Endothelial cell of umbilical vein (primary cell): ENCODE results near the gene ZFX.

Experiments used
- EZH2 ChIP-seq: IDR thresholded peaks from 2 replicates; pipeline ENCODE4 v1.6.1; 2012; ENCODE audit warnings: borderline replicate concordance, low read depth, mild to moderate bottlenecking, moderate library complexity, low read length, inconsistent platforms; ENCODE audit not compliant: severe bottlenecking
- FOS ChIP-seq: IDR thresholded peaks from 2 replicates; pipeline ENCODE4 v1.6.1; 2011; ENCODE audit warnings: mild to moderate bottlenecking, low read length, moderate library complexity, borderline replicate concordance; ENCODE audit not compliant: insufficient read depth
- GATA2 ChIP-seq: IDR thresholded peaks from 2 replicates; pipeline ENCODE4 v1.7.0; 2011; ENCODE audit warnings: low read depth, mild to moderate bottlenecking, moderate library complexity, mixed read lengths, low read length; ENCODE audit not compliant: insufficient read length, insufficient read depth
- JUN ChIP-seq: IDR thresholded peaks from 2 replicates; pipeline ENCODE4 v1.6.1; 2011; ENCODE audit warnings: borderline replicate concordance, low read depth; ENCODE audit not compliant: insufficient read length, insufficient read depth
- MYC ChIP-seq: IDR thresholded peaks from one replicate; pipeline ENCODE4 v1.6.1; 2011; ENCODE audit warnings: mild to moderate bottlenecking, low read depth, low read length
- POLR2A ChIP-seq: IDR thresholded peaks from 2 replicates; pipeline ENCODE4 v1.6.1; 2012; ENCODE audit warnings: low read depth, mild to moderate bottlenecking, control low read depth, low read length
- POLR2AphosphoS5 ChIP-seq: IDR thresholded peaks from 2 replicates; pipeline ENCODE4 v1.6.1; 2012; ENCODE audit warnings: low read depth, mild to moderate bottlenecking, control low read depth, low read length, moderate library complexity; ENCODE audit not compliant: insufficient read depth
- TF ChIP-seq, protein P1 (sequence below), 2 donors: IDR thresholded peaks; 1 replicate in 1 of 2; 2 replicates in 1 of 2; pipeline ENCODE4 v1.5.1; 2011; ENCODE audit warnings: low read length in 2 of 2, mild to moderate bottlenecking in 2 of 2, moderate library complexity in 2 of 2, control low read depth in 1 of 2, inconsistent platforms in 1 of 2, low read depth in 1 of 2; ENCODE audit not compliant: insufficient read depth in 1 of 2; ENCODE audit errors: extremely low read depth in 1 of 2
- TF ChIP-seq, protein P2 (sequence below): IDR thresholded peaks from 2 replicates; pipeline ENCODE4 v1.6.1; 2011; ENCODE audit not compliant: insufficient read depth, insufficient read length

DNA sequence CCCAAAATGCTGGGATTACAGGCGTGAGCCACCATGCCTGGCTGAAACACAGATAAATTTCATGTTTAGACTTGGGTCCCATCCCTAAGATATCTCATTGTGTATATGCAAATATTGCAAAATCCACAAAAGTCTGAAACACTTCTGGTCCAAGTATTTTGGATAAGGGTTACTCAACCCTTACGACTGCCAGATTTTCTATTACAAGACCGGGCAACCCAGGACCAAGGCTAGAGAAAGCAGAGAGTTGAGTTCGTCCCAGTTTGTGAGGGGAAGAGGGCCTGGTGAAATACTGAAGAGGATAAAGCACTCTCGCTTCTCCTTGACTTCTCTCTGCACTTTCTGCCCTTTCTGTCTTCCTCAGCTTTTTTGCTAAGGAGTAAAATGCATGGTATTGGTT lies 34.5 kb downstream of the ZFX start:
- TF ChIP-seq, protein P1, sequence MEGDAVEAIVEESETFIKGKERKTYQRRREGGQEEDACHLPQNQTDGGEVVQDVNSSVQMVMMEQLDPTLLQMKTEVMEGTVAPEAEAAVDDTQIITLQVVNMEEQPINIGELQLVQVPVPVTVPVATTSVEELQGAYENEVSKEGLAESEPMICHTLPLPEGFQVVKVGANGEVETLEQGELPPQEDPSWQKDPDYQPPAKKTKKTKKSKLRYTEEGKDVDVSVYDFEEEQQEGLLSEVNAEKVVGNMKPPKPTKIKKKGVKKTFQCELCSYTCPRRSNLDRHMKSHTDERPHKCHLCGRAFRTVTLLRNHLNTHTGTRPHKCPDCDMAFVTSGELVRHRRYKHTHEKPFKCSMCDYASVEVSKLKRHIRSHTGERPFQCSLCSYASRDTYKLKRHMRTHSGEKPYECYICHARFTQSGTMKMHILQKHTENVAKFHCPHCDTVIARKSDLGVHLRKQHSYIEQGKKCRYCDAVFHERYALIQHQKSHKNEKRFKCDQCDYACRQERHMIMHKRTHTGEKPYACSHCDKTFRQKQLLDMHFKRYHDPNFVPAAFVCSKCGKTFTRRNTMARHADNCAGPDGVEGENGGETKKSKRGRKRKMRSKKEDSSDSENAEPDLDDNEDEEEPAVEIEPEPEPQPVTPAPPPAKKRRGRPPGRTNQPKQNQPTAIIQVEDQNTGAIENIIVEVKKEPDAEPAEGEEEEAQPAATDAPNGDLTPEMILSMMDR (IDR thresholded peaks at IDR 0.05; ENCODE audit: extremely low read depth in 1 of 2, insufficient read depth in 1 of 2, low read depth in 1 of 2, low read length in 2 of 2): no peak
- TF ChIP-seq POLR2AphosphoS5: no peak
- TF ChIP-seq POLR2A: no peak
- no peak for TF ChIP-seq MYC
- TF ChIP-seq JUN: no peak
- TF ChIP-seq EZH2: no peak
- TF ChIP-seq, protein P2, sequence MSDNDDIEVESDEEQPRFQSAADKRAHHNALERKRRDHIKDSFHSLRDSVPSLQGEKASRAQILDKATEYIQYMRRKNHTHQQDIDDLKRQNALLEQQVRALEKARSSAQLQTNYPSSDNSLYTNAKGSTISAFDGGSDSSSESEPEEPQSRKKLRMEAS: no peak
- no peak for TF ChIP-seq FOS
- TF ChIP-seq GATA2: no peak
